Measurements from ENCODE around the gene ZGPAT.
"Not testable (repeated sequence)": the region's sequence is repeated elsewhere in the genome, so short reads cannot be mapped to it uniquely, and the experiment has no call there.

Gene ZGPAT

DNA sequence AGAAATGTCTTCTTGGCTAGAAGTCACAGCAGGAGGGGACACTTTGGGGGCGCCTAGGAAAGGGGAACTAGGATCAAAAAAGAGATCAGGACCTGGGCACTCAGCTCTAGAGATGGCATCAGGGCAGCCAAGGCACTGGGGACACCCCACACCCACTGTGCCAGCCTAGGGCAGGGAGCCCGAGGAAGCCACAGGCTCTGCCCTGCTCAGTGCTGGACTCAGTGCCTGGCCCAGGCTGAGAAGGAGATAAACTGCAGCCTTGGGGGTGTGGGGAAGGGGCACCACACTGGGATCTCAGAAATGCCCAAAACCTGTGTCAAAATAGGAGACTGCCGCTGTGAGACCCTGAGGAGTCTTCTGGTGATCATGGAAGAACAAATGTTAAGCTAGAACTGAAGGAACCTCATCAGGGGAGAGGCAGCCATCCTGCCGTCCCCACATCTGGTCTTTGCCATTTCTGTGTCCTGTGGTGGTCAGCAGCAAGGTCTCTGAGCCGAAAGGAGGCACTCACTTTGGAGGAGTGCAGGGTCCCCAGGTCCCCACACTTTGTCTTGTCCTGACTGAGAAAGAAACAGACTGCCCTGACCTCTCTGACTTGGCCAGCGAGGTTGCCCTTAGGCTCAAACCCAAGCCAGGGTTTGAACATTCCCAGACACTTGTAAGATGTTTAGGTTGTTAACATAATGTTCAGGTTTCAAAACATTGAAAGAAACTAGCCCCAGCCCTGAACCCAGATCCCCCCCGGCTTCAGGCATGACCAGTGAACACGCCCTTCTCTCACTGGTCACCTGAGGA lies 2.4 kb upstream of the ZGPAT start:
- DNase-seq, result no peak

DNA sequence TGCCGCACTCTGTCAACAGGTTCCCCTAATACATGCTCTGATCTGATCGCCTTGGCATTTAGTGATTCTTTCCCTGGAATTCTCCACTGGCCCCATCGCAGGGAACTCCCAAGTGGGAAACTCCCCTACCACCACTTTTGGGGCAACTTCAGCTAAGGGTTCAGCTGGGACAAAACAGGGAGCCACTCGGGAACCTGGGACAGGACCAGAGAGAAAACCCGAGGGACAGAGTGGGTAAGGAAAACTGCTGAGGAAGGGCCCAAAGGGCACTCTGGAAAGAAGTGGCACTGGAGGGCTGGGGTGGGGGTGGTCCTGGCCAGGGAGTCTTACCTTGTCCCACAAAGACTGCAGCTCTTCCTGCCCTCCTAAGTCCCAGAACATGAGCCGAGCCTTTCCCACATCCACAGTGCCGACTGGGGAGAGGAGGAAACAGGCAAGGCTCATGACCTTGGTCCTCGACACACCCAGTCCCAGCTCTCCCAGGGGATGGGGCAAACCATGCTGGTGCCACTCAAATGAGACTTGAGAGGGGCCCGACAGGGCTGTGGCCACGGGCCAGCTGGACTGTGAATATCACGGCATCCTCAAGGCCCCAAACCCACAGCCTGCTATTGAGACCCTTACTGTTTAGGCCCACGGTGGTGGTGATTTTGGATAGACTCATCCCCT lies 1.7 kb upstream of the ZGPAT start:
- DNase-seq, result no peak

DNA sequence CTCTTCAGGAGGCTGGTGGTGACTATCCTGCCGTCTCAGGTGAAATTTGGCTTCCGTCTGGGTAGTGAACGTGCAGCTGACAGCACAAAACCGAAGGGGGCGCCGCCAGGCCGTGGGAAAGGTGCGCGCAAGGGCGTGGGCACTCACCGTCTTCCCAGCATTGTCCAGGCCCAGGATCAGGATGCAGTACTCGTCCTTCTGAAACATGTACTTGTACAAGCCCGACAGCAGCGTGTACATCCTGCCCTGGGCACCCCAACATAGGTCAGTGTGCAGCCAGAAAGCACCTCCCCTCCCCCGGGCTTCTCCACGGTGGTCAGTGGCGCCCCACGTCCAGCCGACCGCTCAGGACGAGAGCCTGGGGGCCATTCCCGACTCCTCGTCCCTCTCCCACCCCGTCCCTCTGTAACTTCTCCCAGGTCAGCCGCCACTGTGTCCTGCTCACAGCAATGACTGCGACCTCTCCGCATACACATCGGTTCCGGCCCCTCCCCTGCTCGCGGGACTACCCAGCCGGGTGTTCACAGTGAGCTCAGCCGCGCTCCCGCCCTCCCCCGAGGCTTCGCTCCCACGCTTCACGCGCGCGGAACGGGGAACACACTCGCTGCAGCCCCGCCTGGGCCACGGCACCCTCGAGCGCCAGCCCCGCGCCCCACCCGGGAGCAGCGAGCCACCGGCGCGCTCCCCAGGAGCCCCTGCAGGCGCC lies 834 bp upstream of the ZGPAT start:
- DNase-seq, result no peak

DNA sequence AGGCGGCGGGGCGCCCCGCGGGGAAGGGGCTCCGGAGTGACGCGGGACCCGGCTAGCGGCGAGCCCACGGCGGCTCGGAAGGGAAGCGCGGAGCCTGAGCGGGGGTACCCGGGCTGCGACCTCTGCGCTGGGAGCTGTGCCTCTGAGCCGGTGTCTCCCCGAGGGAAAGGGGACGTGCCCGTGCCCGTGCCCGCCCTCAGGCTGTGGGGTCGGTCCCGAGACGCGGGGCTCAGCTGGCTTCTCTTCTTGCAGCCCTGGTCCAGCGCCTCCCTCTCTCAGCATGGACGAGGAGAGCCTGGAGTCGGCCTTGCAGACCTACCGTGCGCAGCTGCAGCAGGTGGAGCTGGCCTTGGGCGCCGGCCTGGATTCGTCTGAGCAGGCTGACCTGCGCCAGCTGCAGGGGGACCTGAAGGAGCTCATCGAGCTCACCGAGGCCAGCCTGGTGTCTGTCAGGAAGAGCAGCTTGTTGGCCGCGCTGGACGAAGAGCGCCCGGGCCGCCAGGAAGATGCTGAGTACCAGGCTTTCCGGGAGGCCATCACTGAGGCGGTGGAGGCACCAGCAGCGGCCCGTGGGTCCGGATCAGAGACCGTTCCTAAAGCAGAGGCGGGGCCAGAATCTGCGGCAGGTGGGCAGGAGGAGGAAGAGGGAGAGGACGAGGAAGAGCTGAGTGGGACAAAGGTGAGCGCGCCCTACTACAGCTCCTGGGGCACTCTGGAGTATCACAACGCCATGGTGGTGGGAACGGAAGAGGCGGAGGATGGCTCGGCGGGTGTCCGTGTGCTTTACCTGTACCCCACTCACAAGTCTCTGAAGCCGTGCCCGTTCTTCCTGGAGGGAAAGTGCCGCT lies 686 bp downstream of the ZGPAT start:
- DNase-seq, result no peak

DNA sequence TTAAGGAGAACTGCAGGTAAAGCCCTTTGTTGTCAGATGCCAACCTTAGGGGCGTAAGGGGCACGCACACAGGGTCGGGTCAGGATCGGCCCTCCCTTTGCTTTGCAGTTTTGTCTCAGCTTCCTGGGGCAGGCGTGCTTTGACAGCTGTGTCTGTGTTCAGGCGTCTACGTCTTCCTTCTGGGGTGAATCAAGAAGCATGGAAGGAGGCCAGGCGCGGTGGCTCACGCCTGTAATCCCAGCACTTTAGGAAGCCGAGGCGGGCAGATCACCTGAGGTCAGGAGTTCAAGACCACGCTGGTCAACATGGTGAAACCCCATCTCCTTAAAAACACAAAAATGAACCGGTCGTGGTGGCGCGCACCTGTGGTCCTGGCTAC lies 1.3 kb downstream of the ZGPAT start:
- no peak for DNase-seq

DNA sequence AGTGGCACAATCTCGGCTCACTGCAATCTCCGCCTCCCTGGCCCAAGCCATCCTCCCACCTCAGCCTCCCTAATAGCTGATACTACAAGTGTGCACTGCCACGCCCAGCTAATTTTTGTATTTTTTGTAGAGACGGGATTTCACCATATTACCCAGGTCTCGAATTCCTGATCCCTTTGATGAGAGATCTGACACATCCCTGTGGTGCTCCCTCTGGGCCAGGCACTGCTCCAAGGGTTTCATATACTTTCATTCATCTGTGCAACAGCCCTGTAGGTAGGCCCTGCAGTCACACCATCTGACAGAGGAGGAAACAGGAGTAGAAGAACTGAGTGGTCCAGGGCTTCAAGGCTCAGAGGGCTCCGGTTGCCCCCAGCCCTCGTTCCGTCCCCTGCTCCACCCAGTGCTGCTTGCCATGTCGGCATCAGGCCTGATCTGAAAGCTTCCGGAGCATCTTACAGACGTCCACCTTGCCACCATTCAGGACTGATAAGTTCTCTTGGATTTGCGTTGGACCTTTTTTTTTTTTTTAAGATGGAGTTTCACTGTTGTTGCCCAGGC lies 3.3 kb downstream of the ZGPAT start:
- no peak for DNase-seq

DNA sequence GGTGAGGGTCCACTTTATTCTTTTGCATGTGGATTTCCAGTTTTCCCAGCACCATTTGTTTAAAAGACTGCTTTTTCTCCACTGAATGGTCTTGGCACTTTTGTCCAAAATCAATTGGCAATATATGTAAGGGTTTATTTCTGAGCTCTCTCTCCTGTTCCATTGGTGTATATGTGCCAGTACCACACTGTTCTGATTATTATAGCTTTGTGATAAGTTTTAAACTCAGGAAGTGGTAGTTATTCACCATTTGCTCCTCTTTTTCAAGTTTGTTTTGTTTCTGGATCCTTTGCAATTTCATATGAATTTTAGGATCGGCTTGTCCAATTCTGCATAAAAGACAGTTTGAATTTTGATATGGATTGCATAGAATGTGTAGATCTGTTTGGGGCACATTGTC lies 4.4 kb downstream of the ZGPAT start:
- DNase-seq, result no peak

DNA sequence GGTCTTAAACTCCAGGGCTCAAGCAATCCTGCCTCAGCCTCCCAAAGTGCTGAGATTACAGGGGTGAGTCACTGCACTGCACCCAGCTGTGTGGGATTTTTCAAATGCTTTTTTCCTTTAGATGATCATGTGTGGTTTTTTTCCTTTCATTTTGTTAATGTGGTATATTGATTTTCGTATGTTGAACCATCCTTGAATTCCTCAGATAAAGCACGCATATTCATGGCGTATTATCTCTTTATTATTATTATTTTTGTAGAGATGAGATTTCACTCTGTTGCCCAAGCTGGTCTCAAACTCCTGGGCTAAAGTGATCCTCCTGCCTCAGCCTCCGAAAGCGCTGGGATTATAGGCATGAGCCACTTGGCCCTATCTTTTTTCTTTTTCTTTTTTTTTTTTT lies 7.0 kb downstream of the ZGPAT start:
- no peak for DNase-seq

DNA sequence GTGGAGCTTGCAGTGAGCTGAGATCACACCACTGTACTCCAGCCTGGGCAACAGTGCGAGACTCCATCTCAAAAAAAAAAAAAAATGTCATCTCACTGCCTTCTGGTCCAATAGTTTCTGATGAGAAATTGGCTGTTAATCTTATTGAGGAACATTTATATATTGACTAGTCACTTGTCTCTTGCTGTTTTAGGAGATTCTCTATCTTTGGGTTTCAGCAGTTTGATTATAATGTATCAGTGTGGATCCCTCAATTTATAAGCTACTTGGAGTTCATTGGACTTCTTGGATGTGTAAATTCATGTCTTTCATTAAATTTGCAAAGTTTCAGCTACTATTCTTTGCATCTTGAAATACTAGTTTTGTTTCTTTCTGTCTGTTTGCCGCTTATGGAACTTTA lies 11.2 kb downstream of the ZGPAT start:
- no peak for DNase-seq

DNA sequence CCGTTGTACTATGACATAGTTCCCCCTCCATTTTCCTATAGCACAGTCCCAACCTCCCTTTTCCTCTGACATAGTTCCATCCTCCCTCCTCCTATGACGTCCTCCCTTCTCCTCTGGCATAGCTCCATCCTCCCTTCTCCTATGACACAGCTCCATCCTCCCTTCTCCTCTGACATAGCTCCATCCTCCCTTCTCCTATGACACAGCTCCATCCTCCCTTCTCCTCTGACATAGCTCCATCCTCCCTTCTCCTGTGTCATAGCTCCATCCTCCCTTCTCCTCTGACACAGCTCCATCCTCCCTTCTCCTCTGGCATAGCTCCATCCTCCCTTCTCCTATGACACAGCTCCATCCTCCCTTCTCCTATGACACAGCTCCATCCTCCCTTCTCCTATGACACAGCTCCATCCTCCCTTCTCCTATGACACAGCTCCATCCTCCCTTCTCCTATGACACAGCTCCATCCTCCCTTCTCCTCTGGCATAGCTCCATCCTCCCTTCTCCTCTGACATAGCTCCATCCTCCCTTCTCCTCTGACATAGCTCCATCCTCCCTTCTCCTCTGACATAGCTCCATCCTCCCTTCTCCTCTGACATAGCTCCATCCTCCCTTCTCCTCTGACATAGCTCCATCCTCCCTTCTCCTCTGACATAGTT lies 15.3 kb downstream of the ZGPAT start:
- not testable (repeated sequence) for DNase-seq

DNA sequence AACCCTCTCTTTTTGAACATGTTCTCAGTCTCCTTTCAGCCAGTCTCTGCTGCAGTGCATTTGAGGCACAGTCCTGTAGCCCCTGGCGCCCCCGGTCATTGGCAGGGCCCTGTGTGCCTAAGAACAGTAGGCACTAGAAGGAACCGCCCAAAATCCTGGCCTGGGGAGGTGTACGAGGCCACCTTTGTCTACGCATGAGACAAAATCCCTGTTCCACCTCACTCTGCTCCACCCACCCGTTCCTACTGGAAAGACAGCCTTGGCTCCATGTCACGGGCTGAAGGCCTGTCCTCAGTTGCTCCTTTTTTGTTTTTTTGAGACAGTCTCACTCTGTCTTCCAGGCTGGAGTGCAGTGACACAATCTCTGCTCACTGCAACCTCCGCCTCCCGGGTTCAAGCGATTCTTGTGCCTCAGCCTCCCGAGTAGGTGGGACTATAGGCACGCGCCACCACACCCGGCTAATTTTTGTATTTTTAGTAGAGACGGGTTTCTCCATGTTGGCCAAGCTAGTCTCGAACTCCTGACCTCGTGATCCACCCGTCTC lies 22.4 kb downstream of the ZGPAT start:
- not testable (repeated sequence) for DNase-seq

DNA sequence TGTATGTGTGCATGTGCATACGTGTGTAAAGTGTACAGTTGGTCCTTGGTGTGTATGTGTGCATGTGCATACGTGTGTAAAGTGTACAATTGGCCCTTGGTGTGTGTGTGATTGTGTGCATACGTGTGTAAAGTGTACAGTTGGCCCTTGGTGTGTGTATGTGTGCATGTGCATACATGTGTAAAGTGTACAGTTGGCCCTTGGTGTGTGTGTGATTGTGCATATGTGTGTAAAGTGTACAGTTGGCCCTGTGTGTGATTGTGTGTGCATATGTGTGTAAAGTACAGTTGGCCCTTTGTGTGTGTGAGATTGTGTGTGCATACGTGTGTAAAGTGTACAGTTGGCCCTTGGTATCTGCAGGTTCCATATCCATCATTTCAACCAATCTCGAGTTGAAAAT lies 23.6 kb downstream of the ZGPAT start:
- no peak for DNase-seq

DNA sequence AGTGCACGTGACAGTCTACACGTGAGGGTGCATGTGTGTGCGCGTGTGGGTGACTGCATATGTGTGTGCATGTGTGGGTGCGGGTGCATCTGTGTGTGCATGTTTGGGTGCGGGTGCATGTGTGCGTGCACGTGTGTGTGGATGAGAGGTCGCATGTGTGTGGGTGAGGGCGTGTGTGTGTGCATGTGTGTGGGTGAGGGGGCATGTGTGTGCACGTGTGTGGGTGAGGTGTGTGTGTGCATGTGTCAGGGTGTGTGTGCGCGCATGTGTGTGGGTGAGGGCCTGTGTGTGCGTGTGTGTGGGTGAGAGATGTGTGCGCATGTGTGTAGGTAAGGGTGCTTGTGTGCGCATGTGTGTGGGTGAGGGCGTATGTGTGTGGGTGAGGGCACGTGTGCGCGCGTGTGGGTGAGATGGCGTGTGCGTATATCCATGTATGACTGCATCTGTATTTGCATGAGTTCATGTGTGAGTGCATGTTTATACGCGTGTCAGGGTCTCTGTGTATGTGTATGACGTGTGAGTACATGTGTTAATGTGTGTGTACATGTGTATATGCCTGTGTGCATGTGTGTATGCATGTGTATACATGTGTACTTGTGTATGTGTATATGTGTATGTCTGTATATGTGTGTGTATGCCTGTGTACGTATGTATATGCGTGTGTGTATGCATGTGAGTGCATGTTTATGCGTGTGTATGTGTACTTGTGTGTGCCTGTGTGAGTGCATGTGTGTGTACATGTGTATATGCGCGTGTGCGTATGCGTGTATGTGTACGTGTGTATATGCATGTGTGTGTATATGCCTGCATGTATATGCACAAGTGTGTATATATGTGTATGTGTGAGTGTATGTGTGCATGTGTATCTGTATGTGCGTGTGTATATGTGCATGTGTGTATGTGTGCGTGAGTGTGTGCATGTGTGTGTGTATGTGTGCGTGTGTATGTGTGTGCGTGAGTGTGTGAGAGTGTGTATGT lies 24.6 kb downstream of the ZGPAT start:
- DNase-seq, result no peak

DNA sequence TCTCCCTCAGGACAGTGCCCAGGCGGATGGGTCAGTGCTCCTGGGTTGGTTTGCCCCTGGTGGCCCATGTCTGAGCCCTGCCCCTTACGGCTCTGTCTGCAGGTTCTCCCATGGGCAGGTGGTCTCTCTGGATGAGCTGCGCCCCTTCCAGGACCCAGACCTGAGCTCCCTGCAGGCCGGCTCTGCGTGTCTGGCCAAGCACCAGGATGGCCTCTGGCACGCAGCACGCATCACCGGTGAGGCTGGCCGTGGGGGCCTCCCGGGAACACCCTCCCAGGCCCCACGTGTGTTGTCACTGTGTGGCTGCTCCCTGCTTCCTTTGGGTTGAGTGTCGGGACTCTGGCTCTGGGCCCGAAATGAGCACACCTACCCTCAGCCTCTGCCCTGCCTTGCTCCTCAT lies 25.3 kb downstream of the ZGPAT start:
- DNase-seq, result no peak

DNA sequence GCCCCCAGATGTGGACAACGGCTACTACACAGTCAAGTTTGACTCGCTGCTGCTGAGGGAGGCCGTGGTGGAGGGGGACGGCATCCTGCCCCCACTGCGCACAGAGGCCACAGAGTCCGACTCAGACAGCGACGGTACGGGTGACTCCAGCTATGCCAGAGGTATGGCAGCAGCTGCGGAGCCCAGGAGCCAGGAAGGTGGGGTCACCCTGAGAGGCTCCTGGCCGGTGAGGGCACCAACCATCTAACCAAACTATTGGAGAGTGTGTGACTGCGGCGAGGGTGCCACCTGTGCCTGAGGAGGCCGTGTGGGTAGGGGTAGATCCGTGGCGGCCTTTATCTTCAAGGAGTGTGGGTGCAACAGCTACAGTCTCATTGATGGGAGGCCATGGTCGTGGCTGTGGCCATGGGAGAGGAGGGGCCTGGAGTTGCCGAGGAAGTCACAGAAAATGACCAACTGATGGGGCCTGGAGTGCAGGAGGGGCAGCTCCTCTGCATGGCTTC lies 25.8 kb downstream of the ZGPAT start:
- no peak for DNase-seq

DNA sequence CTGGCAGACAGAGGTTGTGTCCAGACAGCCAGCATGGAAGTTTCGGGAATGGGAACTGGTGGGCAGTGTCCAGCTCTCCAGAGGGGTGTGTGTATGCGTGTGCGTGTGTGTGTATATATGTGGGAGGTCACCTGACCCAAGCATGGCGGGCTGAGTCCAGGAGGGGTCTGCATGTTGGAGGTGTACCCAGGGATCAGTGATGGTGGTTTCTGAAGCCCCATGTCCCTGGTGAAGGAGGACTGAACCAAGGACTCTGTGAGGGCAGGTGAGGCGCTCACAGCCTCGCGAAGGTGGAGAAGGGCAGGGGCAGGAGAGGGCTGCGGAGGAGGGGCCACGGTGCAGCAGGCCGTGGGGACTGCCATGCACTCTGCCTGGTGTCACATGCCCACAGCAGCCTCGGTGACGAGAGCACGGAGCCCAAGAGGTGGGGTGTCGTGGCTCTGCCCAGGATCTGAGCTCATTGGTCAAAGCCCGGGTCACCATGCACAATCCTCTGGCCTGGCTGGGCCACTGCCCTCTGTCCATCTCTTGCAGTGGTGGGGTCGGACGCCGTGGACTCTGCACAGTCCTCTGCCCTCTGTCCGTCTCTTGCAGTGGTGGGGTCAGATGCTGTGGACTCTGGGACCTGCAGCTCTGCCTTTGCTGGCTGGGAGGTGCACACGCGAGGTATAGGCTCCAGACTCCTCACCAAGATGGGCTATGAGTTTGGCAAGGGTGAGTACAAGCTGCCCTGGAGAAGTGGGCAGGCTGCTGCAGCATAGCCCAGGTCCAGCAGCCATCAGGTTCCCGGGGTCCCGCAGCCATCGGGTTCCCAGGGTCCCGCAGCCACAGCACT lies 26.5 kb downstream of the ZGPAT start:
- no peak for DNase-seq

DNA sequence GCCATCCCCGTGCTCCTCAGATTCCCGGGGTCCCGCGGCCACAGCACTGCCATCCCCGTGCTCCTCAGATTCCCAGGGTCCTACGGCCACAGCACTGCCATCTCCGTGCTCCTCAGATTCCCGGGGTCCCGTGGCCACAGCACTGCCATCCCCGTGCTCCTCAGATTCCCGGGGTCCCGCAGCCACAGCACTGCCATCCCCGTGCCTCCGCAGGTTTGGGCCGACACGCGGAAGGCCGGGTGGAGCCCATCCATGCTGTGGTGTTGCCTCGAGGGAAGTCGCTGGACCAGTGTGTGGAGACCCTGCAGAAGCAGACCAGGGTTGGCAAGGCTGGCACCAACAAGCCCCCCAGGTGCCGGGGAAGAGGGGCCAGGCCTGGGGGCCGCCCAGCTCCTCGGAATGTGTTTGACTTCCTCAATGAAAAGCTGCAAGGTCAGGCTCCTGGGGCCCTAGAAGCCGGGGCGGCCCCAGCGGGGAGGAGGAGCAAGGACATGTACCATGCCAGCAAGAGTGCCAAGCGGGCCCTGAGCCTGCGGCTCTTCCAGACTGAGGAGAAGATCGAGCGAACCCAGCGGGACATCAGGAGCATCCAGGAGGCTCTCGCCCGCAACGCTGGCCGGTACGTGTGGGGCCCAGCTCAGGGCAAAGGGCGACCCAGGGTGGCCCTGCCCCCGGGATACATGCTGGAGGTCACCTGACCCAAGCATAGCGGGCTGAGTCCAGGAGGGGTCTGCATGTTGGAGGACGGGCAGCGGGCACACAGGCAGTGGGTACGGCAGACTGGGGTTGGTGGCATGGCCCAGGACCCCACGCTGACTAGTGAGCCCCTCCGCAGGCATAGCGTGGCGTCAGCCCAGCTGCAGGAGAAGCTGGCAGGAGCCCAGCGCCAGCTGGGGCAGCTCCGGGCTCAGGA lies 27.4 kb downstream of the ZGPAT start:
- no peak for DNase-seq

Measured in fibroblast of upper back skin (primary cell).